Measurements from ENCODE around the gene FBXL19. TPM values are rescaled to one million over a fixed set of nuclear protein-coding genes. Genes with fewer than 3 reads are reported as not detected.
A peak's percentile ranks its signal among the peaks of the same experiment; 100 is the strongest.

The FBXL19 gene
- total RNA-seq, 1 donor from 2014 or later = 7.9 TPM

DNA sequence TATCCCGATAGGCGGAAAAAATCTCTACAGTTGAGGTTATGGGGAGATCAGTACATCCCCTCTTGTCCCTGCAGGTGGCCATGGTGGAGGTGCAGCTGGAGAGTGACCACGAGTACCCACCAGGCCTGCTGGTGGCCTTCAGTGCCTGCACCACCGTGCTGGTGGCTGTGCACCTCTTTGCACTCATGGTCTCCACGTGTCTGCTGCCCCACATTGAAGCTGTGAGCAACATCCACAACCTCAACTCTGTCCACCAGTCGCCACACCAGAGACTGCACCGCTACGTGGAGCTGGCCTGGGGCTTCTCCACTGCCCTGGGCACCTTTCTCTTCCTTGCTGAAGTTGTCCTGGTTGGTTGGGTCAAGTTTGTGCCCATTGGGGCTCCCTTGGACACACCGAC, 29.7 kb downstream of the FBXL19 start:
- DNase-seq (ENCODE audit: low read depth) (no peak), FAIRE-seq (no peak)
- Histone ChIP-seq H3K4me3 (ENCODE audit: low read depth, low read length) (no peak overlapping the region), H3K27me3 (ENCODE audit: control insufficient read depth, insufficient read depth, low read length) (no peaks in the 10 kb centered on the region), H3K36me3 (ENCODE audit: control insufficient read depth, insufficient read depth, low read length) (peaks cover 6% of the 10 kb centered on the region)
- TF ChIP-seq, protein P1, sequence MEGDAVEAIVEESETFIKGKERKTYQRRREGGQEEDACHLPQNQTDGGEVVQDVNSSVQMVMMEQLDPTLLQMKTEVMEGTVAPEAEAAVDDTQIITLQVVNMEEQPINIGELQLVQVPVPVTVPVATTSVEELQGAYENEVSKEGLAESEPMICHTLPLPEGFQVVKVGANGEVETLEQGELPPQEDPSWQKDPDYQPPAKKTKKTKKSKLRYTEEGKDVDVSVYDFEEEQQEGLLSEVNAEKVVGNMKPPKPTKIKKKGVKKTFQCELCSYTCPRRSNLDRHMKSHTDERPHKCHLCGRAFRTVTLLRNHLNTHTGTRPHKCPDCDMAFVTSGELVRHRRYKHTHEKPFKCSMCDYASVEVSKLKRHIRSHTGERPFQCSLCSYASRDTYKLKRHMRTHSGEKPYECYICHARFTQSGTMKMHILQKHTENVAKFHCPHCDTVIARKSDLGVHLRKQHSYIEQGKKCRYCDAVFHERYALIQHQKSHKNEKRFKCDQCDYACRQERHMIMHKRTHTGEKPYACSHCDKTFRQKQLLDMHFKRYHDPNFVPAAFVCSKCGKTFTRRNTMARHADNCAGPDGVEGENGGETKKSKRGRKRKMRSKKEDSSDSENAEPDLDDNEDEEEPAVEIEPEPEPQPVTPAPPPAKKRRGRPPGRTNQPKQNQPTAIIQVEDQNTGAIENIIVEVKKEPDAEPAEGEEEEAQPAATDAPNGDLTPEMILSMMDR (IDR thresholded peaks at IDR 0.05; ENCODE audit: insufficient read depth, low read length, severe bottlenecking) = no peak

DNA sequence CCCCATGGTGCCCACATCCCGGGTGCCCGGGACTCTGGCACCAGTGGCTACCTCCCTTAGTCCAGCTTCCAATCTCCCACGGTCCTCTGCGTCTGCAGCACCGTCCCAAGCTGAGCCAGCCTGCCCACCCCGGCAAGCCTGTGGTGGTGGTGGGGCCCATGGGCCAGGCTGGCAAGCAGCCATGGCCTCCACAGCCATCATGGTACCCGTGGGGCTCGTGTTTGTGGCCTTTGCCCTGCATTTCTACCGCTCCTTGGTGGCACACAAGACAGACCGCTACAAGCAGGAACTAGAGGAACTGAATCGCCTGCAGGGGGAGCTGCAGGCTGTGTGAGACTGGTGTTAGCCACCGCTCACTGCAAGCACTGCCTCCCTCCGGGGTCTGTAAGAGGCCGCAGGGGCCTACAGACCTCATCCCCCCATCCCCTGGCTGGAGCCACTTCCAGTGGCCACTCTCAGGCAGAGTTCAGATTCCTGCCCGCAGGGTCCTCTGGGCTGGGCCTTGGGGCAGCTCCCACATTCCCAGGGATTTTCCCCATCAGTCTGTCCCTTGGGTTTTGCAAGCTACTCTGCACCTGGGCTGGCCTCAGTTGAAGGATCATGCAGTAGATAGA, 30.2 kb downstream of the FBXL19 start:
- Histone ChIP-seq H3K27me3 (ENCODE audit: control insufficient read depth, insufficient read depth, low read length) (no peaks in the 10 kb centered on the region), H3K36me3 (ENCODE audit: control insufficient read depth, insufficient read depth, low read length) (peaks cover 7% of the 10 kb centered on the region), H3K4me3 (ENCODE audit: low read depth, low read length) (no peak overlapping the region)
- TF ChIP-seq, protein P1 (IDR thresholded peaks at IDR 0.05; ENCODE audit: insufficient read depth, low read length, severe bottlenecking) = peak; percentile 88
- DNase-seq (ENCODE audit: low read depth) (peak; percentile 48), FAIRE-seq (no peak)

- Histone ChIP-seq H3K27me3 (ENCODE audit: control insufficient read depth, insufficient read depth, low read length) (no peaks in the 10 kb centered on the region), H3K4me3 (ENCODE audit: low read depth, low read length) (no peak overlapping the region), H3K36me3 (ENCODE audit: control insufficient read depth, insufficient read depth, low read length) (peaks cover 12% of the 10 kb centered on the region)
- FAIRE-seq = no peak
- no peak for DNase-seq (ENCODE audit: low read depth)
- TF ChIP-seq, protein P1 (IDR thresholded peaks at IDR 0.05; ENCODE audit: insufficient read depth, low read length, severe bottlenecking) = no peak
These were observed 31.6 kb downstream of the FBXL19 start for GRCh38 chr16:30954993-30955392.

DNA sequence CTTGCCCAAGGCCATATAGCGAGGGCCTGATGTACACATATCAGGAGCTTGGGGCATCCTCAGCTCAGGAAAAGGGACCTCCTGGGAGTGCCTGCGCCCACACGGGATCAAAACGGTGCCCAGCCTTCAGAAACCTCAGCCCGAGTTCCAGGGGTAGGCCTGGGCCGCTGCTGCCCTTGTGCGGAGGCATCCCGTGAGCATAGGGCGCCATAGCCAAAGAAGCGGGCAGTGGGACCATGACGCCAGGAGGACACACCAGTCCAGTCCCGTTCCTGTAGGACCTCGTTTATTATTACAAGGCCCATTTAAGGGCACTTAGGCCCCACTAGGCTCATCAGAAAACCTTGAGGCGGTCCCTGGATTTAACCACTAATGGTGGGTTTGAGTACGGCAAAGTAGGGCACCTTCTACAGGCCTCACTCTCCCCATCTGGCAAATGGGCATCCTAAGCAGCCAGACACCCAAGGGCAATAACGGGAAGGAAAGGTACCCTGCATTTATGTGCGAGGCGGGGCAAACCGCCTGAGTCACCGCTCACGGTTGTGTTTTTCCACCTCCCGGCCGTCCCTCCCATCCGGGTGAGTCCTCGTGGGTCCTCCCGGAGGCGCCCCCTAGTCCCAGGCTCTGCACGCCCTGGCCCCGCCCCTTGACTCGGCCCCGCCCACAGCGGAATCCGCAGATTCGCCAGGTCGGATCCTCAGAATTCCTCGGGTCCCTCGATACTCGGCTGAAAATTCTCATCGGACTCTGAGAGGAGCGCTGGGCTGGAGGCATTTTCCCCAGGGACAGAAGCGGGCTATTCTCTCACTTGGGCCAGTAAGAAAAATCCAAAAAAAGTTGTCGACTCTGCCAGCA, 33.5 kb downstream of the FBXL19 start:
- TF ChIP-seq, protein P1 (IDR thresholded peaks at IDR 0.05; ENCODE audit: insufficient read depth, low read length, severe bottlenecking) = peak; percentile 39
- Histone ChIP-seq H3K27me3 (ENCODE audit: control insufficient read depth, insufficient read depth, low read length) (no peaks in the 10 kb centered on the region), H3K4me3 (ENCODE audit: low read depth, low read length) (peak overlapping the region; percentile 82), H3K36me3 (ENCODE audit: control insufficient read depth, insufficient read depth, low read length) (peaks cover 25% of the 10 kb centered on the region)
- DNase-seq (ENCODE audit: low read depth) (peak; percentile 84), FAIRE-seq (no peak)

GRCh38 chr16:30957456-30958174, 34.2 kb downstream of the FBXL19 start, which contains the start of gene SETD1A:
Gene SETD1A (plus strand): TSS chr16:30957754. CDS start chr16:30958732, 978 bp downstream.
- FAIRE-seq = no peak
- peak; percentile 72 for DNase-seq (ENCODE audit: low read depth)
- Histone ChIP-seq H3K36me3 (ENCODE audit: control insufficient read depth, insufficient read depth, low read length) (peaks cover 28% of the 10 kb centered on the region), H3K4me3 (ENCODE audit: low read depth, low read length) (peak within 1 kb of the TSS; percentile 82), H3K27me3 (ENCODE audit: control insufficient read depth, insufficient read depth, low read length) (no peaks in the 10 kb centered on the region)
- TF ChIP-seq, protein P1 (IDR thresholded peaks at IDR 0.05; ENCODE audit: insufficient read depth, low read length, severe bottlenecking) = no peak

Data from bronchial epithelial cell (primary cell).